RWPE1 (cell line): Measurements from ENCODE around the gene WDTC1.

Experiments
- CTCF ChIA-PET: fragments of 350-600 bp; sonication (Branson Sonifier 250); formaldehyde crosslinking; extraction: SDS; loops from one replicate; lab custom pipeline; 2021; lab: Yijun Ruan, JAX
- POLR2A ChIA-PET: fragments of 400-600 bp; formaldehyde crosslinking; extraction: SDS; loops from one replicate; lab custom pipeline; 2020; ENCODE audit warnings: antibody characterized with exemption; ENCODE audit not compliant: low non-redundant PET; lab: Yijun Ruan, JAX
- DNase-seq: peaks from one replicate; pipeline ENCODE4 v3.0.0; 2012; ENCODE audit warnings: low spot score
- H3K27ac ChIP-seq: fragments of 450-650 bp; 2 replicates; pipeline ENCODE4 v1.5.1; 2017
- TF ChIP-seq, protein P1 (sequence below): fragments of 450-650 bp; conservative IDR thresholded peaks from 2 replicates; pipeline ENCODE4 v1.5.1; 2017; ENCODE audit warnings: low read depth, mild to moderate bottlenecking

WDTC1 gene

DNA sequence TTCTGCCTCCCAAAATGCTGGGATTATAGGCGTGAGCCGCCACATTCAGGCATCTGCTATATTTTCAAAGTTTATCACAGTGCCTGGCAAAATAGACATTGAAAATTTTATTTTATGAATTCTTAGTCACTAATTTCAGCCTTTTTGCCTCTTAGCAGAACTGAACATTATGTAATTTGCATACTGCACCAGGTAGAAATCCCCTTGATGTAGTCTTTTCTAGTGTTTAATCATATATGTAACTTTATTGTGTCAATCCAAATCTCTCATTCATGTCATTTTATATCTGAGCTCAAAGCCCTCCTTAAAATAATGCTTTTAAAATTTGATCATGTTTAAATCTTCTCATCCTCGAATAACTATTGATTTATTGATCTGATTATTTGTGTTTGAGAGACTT lies 19.2 kb downstream of the WDTC1 start:
- TF ChIP-seq, protein P1, sequence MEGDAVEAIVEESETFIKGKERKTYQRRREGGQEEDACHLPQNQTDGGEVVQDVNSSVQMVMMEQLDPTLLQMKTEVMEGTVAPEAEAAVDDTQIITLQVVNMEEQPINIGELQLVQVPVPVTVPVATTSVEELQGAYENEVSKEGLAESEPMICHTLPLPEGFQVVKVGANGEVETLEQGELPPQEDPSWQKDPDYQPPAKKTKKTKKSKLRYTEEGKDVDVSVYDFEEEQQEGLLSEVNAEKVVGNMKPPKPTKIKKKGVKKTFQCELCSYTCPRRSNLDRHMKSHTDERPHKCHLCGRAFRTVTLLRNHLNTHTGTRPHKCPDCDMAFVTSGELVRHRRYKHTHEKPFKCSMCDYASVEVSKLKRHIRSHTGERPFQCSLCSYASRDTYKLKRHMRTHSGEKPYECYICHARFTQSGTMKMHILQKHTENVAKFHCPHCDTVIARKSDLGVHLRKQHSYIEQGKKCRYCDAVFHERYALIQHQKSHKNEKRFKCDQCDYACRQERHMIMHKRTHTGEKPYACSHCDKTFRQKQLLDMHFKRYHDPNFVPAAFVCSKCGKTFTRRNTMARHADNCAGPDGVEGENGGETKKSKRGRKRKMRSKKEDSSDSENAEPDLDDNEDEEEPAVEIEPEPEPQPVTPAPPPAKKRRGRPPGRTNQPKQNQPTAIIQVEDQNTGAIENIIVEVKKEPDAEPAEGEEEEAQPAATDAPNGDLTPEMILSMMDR = no peak
- ChIA-PET CTCF (no interaction called here), POLR2A (no interaction called here)
- no peak for DNase-seq
- no peak overlapping the region for H3K27ac ChIP-seq

DNA sequence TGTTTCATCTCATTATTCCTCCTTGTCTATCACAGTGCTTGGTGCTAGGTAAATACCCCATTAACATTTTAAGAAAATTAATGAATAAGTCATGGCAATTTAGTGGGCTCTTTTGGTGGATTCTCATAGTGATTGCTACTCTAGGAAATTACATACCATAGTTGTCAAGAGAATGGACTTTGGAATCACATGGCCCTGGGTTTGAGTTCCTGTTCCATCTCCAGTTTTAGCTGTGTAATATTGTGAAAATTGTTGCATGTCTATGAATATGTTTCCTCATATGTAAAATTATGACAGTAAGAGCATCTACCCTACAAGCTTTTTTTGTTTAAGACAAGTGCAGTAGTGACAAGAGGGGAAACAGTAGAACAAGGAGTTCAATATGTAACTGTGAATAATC lies 20.7 kb downstream of the WDTC1 start:
- ChIA-PET POLR2A (no interaction called here), CTCF (no interaction called here)
- no peak for DNase-seq
- TF ChIP-seq, protein P1 = no peak
- H3K27ac ChIP-seq = no peak overlapping the region

DNA sequence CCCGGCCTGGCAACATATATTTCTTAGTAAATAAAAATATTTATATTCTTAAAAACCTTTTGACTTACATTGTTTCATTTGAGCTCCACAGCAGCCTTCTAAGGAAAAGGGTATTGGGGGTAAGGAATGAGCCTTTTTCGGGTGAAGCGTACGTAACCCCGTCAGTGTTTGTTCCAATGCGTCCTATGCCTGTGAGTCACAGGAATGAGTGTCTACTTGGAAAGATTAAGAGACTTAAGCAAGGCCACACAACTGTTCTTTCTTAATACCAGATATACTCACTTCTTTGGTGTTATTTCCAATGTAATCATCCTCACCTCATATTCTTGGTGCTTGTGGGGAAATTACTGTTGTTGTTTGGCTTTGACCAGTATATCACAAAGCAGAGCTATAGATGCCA lies 22.7 kb downstream of the WDTC1 start:
- TF ChIP-seq, protein P1 = no peak
- no peak overlapping the region for H3K27ac ChIP-seq
- ChIA-PET POLR2A (no interaction called here), CTCF (no interaction called here)
- DNase-seq = no peak

DNA sequence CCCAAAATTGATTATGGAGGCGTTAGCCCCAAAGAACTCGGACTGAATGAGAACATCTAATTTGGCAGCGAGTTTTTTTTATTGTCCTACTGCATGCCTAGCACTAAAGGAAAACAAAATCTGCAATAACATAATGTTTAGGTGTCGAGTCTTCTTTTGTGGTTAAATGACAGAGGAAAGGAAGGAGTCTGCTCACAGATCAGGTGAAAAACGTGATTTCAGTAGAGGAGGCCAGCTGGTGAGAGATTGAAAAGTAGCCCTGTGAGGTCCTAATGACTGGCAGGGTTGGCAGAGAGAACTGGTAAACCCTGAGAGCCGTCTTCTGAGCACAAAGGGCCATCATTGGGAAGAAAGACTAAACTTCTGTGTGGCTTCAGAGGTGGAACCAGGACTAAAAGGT lies 24.2 kb downstream of the WDTC1 start:
- no peak for DNase-seq
- TF ChIP-seq, protein P1 = no peak
- ChIA-PET CTCF (no interaction called here), POLR2A (interaction anchor here (0.6 kb wide), 1 partner anchor 297 kb away, joined by 5 read pairs; no protein-coding TSS in a partner anchor)
- no peak overlapping the region for H3K27ac ChIP-seq

DNA sequence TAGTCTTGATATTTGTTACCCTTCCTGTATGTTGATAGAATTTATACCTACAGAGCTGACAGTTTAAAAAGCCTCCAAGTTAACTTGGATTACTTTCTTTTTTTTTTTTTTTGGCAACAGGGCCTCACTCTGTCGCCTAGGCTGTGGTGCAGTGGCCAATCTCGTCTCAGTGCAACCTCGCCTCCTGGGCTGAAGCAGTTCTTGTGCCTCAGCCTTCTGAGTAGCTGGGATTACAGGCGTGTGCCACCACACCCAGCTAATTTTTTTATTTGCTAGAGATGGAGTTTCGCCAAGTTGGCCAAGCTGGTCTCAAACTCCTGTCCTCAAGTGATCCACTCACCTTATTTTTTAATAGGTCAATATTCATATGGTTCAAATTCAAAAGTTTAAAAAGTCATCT lies 32.7 kb downstream of the WDTC1 start:
- no peak for DNase-seq
- no peak overlapping the region for H3K27ac ChIP-seq
- TF ChIP-seq, protein P1 = no peak
- POLR2A ChIA-PET = no interaction called here
- CTCF ChIA-PET = interaction anchor here (1.5 kb wide), 1 partner anchor 30 kb away, joined by 9 read pairs; no protein-coding TSS in a partner anchor

DNA sequence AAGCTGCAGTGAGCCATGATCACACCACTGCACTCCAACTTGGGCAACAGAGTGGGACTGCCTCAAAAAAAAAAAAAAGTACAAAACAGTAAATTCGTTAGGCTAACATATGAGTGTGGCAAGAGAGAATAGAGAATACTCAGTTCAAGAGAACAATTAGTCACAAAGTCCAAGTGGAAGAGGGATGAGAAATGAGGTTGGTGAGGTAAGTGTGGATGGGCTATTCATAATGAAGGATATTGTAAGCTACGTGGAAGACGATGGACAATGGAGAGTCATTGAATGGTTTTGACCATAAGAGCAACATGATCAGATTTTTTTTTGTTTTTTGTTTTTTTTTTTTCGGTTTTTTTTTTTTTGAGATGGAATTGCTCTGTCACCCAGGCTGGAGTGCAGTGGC lies 34.8 kb downstream of the WDTC1 start:
- H3K27ac ChIP-seq = no peak overlapping the region
- CTCF ChIA-PET = no interaction called here
- POLR2A ChIA-PET = no interaction called here
- TF ChIP-seq, protein P1 = no peak
- no peak for DNase-seq

DNA sequence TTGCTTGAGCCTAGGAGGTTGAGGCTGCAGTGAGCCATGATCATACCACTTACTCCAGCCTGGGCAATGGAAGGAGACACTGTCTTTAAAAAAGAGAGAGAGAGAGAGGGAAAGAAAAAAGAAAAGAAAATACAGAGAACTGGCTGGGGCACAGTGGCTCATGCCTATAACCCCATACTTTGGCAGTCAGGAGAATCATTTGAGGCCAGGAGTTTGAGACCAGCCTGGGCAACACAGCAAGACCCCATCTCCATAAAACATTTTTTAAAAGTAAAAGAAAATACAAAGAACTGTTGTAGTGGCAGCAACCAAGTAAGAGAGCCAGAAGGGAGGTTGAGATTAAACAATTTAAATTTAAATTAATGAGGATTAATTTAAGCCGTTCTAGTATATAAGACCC lies 39.8 kb downstream of the WDTC1 start:
- CTCF ChIA-PET = no interaction called here
- no peak for DNase-seq
- POLR2A ChIA-PET = no interaction called here
- H3K27ac ChIP-seq = no peak overlapping the region
- TF ChIP-seq, protein P1 = no peak
